HG03196 (cell line): ENCODE measurements around the gene NR1H2.
"Not testable (repeated sequence)": the region's sequence is repeated elsewhere in the genome, so short reads cannot be mapped to it uniquely, and the experiment has no call there.

Experiments used
- ATAC-seq: cut with Tn5 transposase; IDR thresholded peaks from one replicate; pipeline ENCODE4 v1.9.1; 2021; ENCODE audit not compliant: unreplicated experiment

The NR1H2 gene

DNA sequence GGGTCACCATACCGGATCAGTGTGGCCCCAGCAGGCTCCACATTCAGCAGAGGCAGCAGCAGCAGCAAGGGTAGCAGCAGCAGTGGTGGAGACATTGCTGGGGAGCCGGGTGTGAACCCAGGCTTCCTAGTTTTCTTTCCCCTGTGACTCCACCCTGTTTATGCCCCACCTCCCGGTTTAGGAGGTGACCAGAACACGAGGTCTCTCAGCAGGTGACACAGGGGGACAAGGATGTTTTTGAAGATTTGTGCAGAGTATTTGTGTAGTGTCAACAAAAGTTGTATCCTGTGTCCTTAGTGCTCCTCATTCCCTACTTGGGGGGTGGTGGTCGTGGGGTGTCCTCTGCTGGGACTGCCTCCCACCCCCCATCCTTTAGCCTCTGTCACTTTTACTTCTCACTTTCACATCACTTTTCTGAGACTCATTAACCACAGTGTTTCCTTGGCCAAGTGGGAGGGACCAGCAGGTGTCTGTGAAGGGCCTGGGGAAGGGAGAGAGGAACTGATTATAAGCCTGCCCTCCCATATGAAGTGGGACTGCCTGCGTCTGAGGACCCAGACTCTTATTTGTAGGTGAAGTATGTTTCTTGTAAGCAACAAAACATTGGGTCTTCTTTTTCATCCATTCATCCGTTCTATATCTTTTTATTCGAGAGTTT lies 31.5 kb upstream of the NR1H2 start:
- no peak for ATAC-seq

DNA sequence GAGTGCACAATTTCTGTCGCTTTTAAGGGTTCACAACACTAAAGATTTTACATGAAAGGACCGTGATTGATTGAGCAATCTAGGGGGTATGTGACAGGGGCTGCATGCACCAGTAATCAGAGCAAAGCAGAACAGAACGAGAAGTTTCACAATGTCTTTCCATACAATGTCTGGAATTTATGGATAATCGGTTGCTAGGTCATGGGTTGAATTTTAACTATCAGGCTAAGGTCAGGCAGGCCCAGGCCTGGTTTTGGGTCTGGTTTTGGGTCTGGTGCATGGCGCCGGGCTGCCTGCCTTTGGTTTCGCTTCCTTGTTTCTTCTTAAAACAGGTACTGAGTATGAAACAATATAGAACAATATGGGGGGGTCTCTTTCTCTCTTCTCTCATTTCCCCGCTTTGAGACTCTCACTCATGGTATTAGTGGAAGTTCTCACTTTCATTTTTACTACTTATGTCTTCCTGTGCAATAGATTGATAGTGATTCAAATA lies 29.1 kb upstream of the NR1H2 start:
- ATAC-seq = peak; percentile 54

DNA sequence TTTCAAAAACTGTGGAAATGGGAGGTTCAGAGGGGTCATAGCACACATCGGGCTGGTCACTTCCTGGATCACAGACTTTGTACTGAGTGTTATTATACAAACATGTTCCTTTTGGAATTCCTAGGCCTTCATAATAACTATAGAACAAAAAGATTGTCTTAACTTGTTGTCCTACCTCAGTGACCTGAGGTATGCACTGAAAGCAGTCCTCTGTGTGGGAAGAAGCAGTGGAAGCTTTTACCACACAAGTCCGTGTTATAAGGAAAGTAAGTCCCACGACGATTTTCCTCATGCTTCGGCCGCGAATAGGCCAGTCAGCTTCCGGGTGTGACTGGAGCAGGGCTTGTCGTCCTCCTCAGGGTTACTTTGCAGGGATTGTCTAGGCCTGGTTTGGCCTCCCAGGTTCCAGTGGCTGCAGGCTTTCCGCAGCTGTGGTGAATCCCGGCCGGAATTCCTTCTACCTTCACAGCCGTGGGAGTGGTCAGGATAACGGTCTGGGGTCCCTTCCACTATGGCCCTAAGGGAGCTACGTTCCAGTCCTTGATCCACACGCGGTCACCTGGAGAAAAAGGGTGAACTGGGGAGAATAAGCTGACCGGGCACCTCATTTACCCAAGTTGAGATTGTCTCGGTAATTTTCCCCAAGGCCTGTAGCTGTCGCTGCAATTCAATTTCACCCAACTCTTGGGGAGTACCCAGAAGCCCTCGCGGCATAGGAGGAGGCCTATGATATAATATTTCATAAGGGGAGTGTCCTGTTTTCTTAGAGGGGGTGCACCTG lies 26.8 kb upstream of the NR1H2 start:
- no peak for ATAC-seq

DNA sequence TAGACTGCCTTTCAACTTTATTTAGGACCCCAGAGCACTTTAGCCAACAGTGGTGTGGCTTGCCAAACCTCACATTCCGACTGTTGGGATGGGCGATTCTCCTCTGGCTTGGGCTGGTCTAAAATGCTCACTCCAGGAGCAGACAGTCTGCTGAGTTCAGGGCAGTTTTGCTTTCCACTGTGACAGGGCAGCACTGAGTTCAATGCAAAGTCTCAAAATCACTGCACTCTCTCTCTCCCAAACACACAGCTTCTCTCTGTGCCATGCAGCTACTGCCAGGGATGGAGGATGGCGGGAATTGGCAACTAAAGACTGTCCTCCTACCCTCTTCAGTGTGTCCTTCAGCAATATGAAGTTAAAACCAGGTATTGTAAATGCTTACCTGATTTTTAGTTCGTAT lies 24.0 kb upstream of the NR1H2 start:
- no peak for ATAC-seq

DNA sequence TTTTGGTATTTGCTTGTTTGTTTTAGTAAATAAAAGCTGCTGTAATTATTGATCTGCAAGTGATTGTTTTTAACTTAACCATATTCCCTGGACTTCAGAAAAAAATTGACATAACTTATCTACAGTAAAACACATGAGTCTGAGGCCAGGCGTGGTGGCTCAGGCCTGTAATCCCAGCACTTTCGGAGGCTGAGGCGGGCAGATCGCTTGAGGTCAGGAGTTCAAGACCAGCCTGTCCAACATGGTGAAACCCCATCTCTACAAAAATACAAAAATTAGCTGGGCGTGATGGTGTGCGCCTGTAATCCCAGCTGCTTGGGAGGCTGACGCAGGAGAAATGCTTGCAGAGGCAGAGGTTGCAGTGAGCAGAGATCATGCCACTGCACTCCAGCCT lies 22.8 kb upstream of the NR1H2 start:
- ATAC-seq = not testable (repeated sequence)

DNA sequence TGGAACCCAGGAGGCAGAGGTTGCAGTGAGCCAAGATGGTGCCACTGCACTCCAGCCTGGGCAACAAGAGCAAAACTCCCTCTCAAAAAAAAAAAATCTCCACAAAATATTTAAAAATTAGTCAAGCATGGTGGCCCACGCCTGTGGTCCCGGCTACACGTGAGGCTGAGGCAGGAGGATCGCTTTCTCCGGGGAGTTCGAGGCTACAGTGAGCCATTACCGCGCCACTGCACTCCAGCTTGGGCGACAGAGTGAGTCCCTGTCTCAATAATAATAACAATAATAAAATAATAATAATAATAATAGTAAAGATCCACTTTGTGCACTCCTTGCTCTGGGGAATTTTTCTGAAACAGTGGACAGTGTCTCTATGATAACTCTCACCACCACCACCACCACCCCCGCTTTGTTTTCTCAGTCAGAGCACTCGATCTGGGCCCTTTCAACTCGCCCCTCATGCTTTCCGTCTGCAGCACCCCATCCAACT lies 19.5 kb upstream of the NR1H2 start:
- no peak for ATAC-seq

DNA sequence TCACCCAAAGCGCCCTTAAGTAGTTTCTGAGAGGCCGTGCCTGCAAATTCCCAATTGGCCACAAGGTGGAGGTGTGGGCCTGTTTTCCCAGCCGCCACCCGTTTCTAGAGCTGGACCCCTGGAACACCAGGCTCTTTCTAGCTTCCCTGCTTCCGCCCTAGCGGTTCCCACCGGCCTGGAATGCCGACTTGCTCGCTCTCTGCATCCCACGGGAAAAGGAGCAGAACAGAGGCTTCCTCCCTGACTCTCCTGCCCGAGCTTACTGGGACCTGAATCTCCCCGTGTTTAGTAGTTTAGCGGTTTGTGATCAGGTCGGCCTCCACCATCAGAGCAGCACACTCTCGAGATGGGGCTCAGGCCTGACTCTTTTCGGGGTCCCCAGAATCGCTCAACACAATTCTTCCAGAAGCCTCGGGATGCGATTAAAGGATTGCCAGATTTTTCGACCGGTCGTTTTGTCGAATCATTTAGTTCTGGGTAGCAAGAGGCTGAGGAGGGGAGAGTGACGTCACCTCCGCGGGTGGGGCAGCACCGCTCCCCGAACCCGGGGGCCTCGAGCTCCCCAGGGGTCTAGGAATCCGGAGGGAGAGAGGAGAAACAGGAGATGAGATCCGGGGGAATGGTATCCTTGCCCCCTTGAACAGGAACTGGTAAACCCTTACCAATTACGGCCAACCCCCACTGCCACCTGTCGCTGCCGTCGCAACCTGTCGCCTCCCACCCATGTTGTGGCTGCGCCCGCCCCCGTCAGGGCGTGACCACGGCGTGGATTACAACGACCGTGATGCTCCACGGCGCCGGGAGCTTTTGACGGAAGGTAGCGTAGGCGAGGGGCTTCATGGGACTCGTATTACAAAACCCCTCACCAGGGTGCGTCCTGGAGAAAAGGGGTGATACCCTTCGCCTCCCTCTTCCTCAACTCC lies 18.8 kb upstream of the NR1H2 start:
- peak; percentile 49 for ATAC-seq

DNA sequence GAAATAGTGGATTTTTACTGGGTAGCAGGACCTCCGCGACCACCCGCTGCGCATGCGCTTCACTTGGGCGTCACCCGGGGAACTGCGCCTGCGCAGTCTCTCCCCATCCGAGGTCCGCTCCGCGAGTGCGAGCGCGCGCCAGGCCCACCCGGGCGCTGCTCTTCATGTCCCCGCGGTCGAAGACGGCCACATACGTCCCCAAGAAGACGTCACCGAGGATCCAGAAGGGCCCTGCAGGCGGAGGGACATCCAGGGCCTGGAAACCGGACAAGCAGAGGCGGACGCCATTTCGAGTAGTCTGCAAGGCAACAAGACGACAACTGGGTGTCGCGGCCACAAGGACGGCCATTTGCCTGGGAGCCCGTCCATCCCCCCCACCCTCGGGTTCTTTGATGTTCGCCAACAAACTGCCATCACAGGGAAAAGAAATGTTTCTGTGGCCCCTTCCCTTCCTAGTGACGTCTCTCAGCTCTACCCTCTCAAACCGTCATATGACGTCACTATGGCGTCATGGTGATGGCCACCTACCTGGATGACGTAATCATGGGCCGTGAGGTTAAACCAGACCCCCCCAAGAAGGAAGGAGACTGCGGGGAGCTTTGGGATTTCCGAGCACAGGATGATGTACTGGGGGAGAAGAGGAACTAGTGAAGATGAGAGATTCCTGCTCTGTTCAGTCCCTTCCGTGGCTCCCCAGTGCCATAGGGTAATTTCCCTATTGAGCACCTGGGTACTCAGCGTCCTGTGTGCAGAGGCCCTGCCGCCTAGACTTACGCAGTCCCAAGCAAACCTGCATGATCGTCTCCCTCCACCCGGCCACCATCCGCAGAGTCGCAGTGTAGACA lies 17.6 kb upstream of the NR1H2 start:
- no peak for ATAC-seq

DNA sequence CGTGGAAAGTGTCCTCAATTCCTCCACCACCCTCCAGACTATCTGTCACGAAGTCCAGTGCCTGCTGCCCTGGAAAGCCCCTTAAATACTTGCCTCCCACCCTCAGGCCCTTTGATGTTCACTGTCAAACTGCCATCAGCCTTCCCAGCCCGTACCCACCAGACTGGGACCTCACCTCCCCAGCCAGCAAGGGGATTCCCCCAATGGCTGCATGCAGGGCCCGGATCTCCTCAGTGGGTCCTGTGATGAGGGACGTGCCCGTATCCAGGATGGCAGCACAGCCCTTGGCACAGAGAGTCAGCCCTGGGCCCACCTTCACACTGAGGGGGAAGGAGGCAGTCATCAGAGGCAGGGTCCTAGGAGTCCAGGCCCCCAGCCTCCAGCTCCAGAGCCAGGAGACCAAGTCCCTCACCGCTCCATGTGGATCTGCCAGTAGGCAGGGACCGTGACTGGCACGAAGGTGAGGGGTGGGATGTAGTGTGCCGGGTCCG lies 16.9 kb upstream of the NR1H2 start:
- ATAC-seq = no peak

DNA sequence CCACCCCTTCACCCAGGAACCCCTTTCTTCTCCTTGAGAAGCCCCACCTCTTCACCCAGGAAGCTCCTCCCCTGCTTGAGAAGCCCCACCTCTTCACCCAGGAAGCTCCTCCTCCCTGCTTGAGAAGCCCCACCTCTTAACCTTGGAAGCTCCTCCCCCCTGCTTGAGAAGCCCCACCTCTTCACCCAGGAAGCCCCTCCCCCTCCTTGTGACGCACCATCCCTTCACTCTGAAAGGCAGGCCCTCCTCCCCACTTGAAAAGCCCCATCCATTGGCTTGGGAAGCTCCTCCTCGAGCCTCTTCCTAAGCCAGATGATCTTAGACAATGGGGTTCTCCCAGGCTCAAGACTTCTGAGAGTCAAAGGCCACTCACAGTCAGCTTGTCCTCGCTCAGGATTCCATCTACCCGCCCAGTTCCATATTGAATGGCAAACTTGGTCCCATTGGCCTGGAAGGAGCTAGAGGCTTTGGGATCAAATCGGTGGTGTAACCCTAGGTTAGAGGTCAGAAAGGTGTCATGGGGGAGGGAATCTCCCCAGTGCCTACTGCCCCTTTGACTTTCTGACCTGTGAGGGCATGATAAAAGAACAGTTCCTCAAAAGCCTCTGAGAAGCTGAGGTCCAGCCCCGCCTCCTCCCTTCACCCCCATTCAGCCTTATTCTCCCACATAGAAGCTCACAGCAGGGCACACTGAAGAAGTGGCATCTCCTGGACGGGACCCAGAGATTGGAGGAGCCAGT lies 14.8 kb upstream of the NR1H2 start:
- no peak for ATAC-seq

DNA sequence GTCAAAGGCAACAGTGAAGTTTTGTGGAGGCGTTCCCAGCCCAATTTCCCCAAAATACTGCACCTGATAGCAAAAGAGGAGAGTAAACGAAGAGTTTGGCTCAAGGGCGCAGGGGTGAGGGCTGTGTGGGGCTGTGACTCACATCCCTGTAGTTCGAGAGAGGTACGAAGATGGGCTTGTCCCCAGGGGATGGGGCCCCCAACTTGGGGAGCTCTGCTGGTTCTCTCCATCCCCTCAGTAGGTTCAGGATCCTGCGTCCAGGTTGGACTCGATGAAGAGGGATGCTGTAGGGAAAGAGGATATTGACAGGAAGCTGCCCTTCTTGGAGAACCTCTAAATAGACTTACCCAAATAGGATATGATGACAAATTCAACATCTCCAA lies 14.2 kb upstream of the NR1H2 start:
- ATAC-seq = no peak

DNA sequence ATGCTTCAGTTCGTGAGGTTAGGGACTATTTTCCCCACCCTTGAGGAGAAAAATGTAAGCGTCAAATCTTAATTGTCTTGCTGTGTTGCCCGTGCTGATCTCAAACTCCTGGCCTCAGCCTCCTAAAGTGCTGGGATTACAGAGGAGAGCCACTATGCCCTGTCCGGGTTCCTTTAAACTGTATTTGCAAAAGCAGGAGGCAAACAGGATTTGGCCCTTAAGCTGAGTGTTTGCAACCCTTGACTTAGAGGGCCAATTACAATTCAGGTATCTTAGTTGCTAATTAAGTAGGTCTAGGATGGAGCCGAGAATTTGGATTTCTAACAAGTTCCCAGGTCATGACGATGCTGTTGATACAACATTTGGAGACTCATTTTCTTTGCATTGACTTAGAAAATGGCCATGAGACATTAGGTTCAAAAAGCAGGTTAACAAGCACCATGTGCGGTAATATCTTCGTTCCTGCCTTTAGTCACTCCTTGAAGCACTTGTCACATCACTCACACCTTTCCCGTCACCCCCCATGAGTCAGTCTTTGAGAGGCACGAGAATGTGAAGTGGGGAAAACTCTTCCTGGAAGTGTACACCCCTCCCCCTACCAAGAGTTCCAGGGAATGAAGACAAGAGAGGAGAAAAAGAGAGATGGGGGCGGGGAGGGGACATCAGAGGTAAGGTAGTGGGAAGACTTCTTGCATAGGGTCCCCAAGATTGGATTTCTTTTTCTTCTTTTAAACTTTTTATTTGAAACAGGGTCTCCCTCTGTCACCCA lies 13.4 kb upstream of the NR1H2 start:
- no peak for ATAC-seq

DNA sequence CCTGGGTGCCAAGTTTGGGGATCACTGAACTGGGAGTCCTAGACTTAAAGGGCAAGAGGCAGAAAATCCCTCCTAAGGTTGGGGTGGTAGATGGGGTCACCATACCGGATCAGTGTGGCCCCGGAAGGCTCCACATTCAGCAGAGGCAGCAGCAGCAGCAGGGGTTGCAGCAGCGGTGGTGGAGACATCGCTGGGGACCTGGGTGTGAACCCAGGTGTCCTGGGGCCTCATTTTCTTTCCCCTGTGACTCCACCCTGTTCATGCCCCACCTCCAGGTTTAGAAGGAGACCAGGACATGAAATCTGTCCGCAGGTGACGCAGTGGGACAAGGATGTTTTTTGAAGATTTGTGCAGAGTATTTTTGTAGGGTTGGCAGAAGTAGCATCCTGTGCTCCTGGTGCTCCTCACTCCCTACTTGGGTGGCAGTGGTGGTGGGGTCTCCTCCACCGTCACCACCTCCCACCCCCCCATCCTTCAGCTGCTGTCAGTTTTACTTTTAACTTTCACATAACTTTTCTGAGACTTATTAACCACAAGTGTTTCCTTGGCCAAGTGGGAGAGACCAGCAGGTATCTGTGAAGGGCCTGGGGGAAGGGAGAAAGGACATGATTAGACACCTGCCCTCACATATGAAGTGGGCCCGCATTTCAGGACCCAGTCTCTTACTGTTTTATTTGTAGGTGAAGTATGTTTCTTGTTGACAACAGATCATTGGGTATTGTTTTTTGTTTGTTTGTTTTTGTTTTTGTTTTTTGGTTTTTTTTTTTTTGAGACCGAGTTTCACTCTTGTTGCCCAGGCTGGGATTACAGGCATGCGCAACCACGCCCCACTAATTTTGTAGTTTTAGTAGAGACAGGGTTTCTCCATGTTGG lies 10.6 kb upstream of the NR1H2 start, which contains the start of gene NAPSA:
NAPSA (minus strand) TSS at position 206 of the 873 bp plus-strand sequence; CDS start at position 188, 18 bp downstream.
- ATAC-seq = no peak

DNA sequence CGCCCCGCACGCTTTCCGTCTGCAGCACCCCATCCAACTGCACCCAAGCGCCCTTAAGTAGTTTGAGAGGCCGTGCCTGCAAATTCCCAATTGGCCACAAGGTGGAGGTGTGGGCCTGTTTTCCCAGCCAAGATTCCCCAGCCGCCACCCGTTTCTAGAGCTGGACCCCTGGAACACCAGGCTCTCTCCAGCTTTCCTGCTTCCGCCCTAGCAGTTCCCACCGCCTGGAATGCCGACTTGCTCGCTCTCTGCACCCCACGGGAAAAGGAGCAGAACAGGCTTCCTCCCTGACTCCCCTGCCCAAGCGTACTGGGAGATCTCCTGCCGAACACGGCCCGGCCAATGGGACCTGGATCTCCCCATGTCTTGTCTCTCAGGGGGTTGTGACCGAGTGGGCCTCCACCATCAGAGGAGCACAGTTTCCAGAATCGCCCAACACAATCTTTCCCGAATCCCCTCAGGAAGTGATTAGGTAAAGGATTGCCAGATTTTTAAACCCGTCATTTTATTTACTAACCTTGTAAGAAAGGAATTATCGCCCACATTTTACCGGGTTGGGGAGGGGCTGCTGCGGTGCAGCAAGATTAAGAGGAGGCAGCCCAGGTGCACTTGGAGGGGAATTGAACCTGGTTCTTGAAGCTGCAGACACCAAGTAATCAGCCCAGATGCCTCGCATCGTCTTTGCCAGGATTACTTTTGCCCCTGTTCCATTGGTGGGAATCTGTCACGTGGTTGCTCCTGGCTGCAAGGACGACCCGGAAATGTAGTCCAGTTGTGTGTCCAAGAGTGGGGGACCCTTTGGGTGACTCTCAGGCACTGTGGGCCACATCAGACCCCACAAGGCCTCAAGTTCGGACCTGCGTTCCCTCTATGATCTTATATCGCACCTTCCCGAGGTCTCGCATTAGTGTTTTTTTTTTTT lies 7.3 kb upstream of the NR1H2 start:
- peak; percentile 53 for ATAC-seq

DNA sequence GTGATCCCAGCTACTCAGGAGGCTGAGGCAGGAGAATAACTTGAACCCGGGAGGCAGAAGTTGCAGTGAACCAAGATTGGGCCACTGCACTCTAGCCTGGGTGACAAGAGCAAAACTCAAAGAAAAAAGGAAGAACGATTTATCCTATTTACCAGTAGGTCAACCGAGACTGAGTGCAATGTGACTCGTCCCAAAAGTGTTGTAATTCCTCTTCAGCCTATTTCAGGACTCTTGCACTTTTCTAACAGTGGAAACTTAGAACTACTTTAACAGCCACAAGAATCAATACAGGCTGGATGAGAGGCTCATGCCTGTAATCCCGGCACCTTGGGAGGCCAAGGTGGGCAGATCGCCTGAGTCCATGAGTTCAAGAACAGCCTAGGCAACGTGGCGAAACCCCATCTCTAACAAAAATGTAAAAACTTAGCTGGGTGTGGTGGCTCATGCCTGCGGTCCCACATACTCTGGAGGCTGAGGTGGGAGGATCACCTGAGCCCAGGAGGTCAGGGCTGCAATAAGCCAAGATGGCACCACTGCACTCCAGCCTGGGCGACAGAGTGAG lies 4.3 kb upstream of the NR1H2 start:
- no peak for ATAC-seq

DNA sequence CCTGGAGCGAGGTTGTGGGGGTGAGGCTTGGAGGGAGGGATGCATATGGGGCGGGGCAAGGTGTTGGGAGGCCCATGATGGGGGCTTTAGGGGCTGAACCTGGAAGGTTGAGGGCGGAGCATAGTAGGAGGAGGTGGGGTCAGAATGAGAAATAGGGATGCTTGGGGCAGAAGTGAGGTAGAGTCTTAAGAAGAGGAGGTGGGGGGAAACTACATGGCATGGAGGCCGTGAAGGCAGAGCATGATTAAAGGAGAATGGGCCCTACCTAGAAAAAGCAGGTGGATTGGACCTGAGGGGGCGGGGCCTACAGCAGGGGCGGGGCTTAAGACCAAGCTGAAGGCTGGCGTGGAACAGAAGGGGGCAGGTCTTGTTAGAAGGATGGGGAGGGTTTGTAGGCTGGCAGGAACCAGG lies 799 bp downstream of the NR1H2 start:
- ATAC-seq = no peak
